A549 (cell line): ENCODE results near the gene ZSCAN9.

Experiments used
- CTCF ChIP-seq: fragments of >200 bp; sonication (Bioruptor Twin); formaldehyde crosslinking; IDR thresholded peaks from 3 replicates; pipeline ENCODE4 v1.5.1; 2016
- POLR2A ChIP-seq: IDR thresholded peaks from 2 replicates; pipeline ENCODE4 v1.6.1; 2012; ENCODE audit warnings: mild to moderate bottlenecking, low read length
- POLR2AphosphoS2 ChIP-seq: conservative IDR thresholded peaks from 2 replicates; pipeline ENCODE4 v1.6.1; 2012; ENCODE audit warnings: low read length, improper control_type of control experiment, inconsistent platforms
- TFCP2L1 ChIP-seq: fragments of 250-450 bp; sonication (Bioruptor Pico); IDR thresholded peaks from 2 replicates; pipeline ENCODE4 v1.5.0; 2021; ENCODE audit warnings: mild to moderate bottlenecking
- TF ChIP-seq, protein P1 (sequence below): fragments of 250-450 bp; sonication (Bioruptor Pico); IDR thresholded peaks from 2 replicates; pipeline ENCODE4 v1.5.0; 2020; ENCODE audit warnings: low read depth, mild to moderate bottlenecking, moderate library complexity

DNA sequence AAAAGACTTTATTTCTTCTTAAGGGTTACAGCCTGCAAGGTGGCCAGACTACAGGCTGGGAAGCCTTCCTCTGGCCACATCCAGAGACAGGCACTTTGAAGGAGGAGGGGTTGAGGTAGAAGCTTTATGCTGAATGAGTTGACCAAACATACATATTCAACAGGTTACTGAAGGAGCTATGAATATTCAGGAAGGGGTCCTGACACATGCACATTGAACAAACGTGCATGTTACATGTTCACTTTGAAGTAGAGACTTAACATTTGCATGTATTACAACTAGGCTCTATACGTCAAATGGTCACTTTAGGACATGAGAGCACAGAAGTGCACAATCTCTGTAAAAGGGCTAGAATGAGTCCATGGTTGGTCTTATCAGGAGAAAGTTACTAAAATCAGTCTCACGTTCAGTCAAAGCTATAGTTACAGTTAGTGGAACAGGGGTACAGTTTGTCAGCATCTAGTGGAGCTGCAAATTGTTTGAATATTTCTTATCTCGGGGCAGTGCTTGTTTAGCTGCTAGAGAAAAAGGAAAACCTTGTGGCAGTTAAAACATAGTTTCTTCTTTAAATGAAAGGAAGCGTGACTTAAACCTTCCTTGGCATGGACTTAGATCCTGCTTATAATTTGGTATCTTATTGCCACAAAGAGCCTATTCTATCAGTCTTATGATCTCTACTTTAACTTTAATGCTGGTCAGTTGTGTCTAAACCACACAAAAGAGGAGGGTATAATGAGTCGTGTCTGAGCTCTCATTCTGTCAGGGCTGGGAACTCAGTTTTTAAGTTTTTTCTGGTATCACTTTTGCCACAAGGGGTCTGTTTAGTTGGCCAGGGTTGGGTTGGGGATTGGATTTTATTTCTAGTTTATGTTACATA is 4.6 kb upstream of the ZSCAN9 start:
- TF ChIP-seq, protein P1, sequence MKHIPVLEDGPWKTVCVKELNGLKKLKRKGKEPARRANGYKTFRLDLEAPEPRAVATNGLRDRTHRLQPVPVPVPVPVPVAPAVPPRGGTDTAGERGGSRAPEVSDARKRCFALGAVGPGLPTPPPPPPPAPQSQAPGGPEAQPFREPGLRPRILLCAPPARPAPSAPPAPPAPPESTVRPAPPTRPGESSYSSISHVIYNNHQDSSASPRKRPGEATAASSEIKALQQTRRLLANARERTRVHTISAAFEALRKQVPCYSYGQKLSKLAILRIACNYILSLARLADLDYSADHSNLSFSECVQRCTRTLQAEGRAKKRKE (CRISPR knock-in tag) = no peak
- TF ChIP-seq POLR2AphosphoS2 = no peak
- TF ChIP-seq POLR2A = no peak
- TF ChIP-seq CTCF = no peak
- no peak for TF ChIP-seq TFCP2L1 (CRISPR knock-in tag)
